Measurements from ENCODE around the gene LANCL2. TPM values are rescaled to one million over a fixed set of nuclear protein-coding genes. Genes with fewer than 3 reads are reported as not detected.

The LANCL2 gene
- total RNA-seq, 1 donor from 2014 or later: 29.2 TPM

GRCh38 chr7:55438085-55438756 lies 73.1 kb downstream of the LANCL2 start:
- DNase-seq (ENCODE audit: low read depth): no peak
- no peak overlapping the region for H3K4me3 ChIP-seq (ENCODE audit: low read depth, low read length)
- TF ChIP-seq CTCF (conservative IDR thresholded peaks at IDR 0.05; ENCODE audit: low read depth, low read length): no peak

- TF ChIP-seq CTCF (conservative IDR thresholded peaks at IDR 0.05; ENCODE audit: low read depth, low read length): no peak
- no peak overlapping the region for H3K4me3 ChIP-seq (ENCODE audit: low read depth, low read length)
- DNase-seq (ENCODE audit: low read depth): no peak
Observed at GRCh38 chr7:55438757-55439525, 73.8 kb downstream of the LANCL2 start.

- H3K4me3 ChIP-seq (ENCODE audit: low read depth, low read length): no peak overlapping the region
- no peak for TF ChIP-seq CTCF (conservative IDR thresholded peaks at IDR 0.05; ENCODE audit: low read depth, low read length)
- no peak for DNase-seq (ENCODE audit: low read depth)
Observed at GRCh38 chr7:55439627-55440026, 74.5 kb downstream of the LANCL2 start.

- H3K4me3 ChIP-seq (ENCODE audit: low read depth, low read length): no peak overlapping the region
- TF ChIP-seq CTCF (conservative IDR thresholded peaks at IDR 0.05; ENCODE audit: low read depth, low read length): no peak
- DNase-seq (ENCODE audit: low read depth): no peak
Observed at GRCh38 chr7:55440040-55440690, 75.0 kb downstream of the LANCL2 start.

GRCh38 chr7:55441002-55441401 lies 75.9 kb downstream of the LANCL2 start:
- H3K4me3 ChIP-seq (ENCODE audit: low read depth, low read length): no peak overlapping the region
- TF ChIP-seq CTCF (conservative IDR thresholded peaks at IDR 0.05; ENCODE audit: low read depth, low read length): no peak
- no peak for DNase-seq (ENCODE audit: low read depth)

GRCh38 chr7:55441774-55442522 lies 76.8 kb downstream of the LANCL2 start:
- H3K4me3 ChIP-seq (ENCODE audit: low read depth, low read length): no peak overlapping the region

More at GRCh38 chr7:55441774-55442522, 76.8 kb downstream of the LANCL2 start:
- TF ChIP-seq CTCF (conservative IDR thresholded peaks at IDR 0.05; ENCODE audit: low read depth, low read length): no peak
- peak; percentile 32 for DNase-seq (ENCODE audit: low read depth)
